HG03460 (cell line): ENCODE results near the gene TRIO.
"Not testable (repeated sequence)": the region's sequence is repeated elsewhere in the genome, so short reads cannot be mapped to it uniquely, and the experiment has no call there.

Source experiments
- ATAC-seq: cut with Tn5 transposase; IDR thresholded peaks from one replicate; pipeline ENCODE4 v1.9.1; 2021; ENCODE audit not compliant: unreplicated experiment

The TRIO gene

GRCh38 chr5:14522721-14523120 is 379.6 kb downstream of the TRIO start:
- ATAC-seq: no peak

DNA sequence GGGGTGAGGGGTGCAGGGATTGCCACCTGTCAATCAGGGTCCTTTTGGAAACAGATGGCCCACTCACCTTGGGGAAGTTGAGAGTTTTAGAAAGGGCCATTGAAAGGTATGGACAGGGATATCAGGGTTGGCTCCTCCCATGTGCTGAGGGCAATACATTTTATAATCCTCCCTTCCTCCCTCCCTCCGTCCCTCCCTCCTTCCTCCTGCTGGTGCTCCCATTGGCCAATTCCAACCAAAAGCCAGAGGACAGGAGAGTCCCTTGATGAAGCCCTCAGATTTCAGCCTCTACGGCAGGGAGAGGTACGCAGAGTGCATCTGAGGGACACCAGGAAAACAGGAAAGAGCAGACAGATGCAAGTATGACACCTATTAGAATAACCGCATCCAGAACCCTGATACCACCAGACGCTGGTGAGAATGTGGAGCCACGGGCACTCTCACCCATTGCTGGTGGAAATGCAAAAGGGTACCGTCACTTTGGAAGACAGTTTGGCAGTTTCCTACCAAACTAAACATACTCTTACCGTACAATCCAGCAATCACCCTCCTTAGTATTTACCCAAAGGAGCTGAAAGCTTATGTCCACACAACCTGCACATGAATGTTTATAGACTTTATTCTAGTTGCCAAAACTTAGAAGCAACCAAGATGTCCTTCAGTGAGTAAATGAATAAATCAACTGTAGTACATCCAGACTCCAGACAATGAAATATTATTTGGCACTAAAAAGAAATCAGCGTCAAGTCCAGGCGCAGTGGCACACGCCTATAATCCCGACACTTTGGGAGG is 380.3 kb downstream of the TRIO start:
- ATAC-seq: no peak

DNA sequence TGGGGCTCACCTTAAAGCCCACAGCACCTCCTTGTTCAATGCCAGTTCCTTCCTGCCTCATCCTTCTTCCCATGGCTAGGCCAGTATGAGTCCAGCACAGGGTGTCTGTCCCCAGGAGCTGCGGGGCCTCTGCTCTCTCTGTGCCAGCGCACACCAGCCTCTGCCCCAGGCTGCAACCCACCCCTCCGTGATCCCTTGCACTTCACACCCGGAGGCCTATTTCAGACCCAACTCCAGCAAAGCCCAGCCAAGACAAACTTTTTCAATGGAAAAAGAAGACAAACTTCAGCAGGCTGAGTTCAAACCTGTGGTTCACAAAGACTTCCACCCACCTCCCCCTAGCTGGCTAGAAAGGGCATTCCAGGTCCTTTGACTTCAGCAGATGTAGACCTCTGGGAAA is 382.3 kb downstream of the TRIO start:
- no peak for ATAC-seq

- ATAC-seq: no peak
Observed at GRCh38 chr5:14526493-14526892, 383.4 kb downstream of the TRIO start.

DNA sequence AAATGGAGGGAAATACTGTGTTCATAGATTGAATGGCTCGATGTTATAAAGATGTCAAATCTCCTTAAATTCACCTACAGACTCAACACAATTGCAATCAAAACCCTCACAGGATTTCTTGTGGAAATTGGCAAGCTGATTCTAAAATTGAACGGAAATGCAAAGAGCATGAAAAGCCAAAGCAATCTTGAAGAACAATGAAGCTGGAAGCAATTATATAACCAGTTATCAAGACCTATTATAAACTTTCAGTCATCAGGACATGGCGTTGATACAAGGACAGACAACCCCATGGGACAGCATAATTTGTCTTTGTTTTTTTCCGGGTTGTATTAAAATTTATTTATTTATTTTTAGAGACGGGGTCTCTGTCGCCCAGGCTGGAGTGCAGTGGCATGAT is 385.0 kb downstream of the TRIO start:
- ATAC-seq: no peak

GRCh38 chr5:14528926-14529325 is 385.8 kb downstream of the TRIO start:
- ATAC-seq: no peak

DNA sequence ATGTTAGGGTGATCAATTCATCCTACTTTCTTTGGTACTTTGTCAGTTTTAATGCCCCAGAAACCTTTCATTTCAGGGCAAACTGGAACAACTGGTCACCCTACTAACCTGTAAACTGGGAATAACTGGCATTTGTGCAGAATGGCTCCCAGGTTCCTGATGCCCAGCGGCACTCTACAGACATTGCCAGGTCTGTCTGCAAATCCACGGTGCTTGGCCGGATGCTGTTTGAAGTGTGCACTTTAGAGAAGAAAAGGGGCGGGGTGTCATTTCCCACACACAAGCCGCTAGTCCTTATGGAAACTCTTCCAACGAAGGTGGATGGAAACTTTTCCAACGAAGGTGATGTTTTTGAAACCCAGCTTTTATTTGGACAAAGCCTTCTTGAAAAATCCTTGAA is 388.5 kb downstream of the TRIO start:
- no peak for ATAC-seq

DNA sequence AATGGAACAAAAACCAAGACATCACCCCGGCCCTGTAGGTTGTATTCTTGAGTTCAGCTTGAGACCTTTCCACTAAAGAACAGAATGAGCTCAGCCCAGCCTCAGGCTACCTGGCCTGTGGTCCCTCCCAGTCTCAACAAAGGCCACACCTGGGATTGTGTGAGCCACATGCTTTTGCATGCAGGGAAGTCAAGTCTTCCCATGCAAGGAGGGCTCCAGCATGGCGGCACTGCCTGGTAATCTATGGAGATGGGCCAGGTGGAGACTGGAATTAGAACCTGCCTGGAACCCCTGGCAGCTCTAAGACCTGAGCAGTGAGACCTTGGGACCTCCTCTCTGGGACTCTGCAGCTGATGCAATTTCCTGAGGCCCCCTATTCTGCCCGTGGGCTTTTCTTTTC is 389.0 kb downstream of the TRIO start:
- no peak for ATAC-seq

- ATAC-seq: no peak
Observed at GRCh38 chr5:14534773-14535172, 391.6 kb downstream of the TRIO start.

DNA sequence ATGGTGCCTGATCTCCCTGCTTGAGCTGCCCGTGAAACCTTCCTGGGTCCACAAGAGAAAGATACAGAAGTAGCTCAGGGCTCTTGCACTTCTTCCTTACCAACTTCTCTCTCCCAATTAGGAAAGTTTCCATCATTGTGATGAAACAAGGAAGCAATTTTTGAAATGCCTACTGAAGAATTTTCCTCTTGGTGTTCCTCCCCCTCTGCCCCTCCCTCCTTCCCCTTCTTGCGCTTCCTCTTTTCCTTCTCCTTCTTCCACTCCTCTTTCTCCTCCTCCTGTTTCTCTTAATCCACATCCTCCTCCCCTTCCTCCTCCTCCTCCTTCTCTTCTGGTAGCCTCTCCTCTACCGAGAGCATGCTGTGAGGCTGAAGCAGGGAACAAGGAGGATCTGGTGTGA is 402.2 kb downstream of the TRIO start:
- ATAC-seq: no peak

- no peak for ATAC-seq
Observed at GRCh38 chr5:14545862-14546261, 402.7 kb downstream of the TRIO start.

DNA sequence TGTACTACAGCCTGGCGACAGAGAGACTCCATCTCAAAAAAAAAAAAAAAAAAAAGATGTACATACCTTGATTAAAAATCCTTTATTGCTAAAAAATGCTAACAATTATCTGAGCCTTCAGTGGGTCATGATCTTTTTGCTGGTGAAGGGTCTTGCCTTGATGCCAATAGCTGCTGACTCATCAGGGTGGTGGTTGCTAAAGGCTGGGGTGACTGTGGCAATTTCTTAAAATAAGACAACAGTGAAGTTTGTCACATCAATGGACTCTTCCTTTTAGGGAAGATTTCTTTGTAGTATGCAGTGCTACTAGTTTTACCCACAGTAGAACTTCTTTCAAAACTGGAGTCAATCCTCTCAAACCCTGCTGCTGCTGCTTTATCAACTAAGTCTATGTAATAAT is 404.5 kb downstream of the TRIO start:
- ATAC-seq: no peak

DNA sequence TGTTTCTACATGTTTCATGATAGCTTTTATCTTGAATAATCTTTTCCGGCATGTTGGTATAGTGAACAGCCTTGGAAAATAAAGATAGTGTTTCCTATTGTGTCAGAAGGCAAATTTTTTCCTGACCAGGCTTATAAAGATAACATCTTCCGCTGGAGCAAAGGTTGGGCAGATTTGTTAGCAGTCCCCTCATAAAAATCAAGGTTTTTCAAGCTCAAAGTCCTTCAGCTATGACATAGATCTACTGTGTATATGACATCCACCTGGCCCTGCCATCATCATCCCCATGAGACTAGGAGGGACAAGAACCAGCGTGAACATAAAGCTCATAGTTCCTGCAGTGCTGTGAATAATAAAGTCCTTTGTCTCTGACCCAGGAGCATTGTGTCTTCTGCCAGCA is 408.1 kb downstream of the TRIO start:
- ATAC-seq: no peak

DNA sequence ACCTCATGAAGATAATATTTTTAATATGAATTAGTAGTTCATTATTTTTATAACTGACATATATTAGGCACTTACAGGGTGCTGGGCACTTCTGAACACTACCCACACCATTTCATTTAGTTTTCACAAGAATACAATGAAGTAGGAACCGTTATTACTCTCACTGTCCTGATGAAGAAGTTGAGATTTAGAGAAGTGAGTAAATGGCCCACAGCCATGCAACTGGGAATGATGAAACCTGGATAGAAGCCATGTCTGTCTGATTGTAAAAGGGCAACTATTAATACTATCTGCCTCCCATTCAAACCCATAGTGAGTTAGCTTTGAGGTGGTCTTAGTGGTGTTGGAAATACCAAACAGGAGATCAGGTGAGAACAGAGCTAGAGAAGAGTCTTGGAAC is 408.9 kb downstream of the TRIO start:
- no peak for ATAC-seq

GRCh38 chr5:14554288-14554687 is 411.1 kb downstream of the TRIO start:
- not testable (repeated sequence) for ATAC-seq

GRCh38 chr5:14556015-14556414 is 412.9 kb downstream of the TRIO start:
- ATAC-seq: no peak

GRCh38 chr5:14557203-14557770 is 414.1 kb downstream of the TRIO start:
- no peak for ATAC-seq

DNA sequence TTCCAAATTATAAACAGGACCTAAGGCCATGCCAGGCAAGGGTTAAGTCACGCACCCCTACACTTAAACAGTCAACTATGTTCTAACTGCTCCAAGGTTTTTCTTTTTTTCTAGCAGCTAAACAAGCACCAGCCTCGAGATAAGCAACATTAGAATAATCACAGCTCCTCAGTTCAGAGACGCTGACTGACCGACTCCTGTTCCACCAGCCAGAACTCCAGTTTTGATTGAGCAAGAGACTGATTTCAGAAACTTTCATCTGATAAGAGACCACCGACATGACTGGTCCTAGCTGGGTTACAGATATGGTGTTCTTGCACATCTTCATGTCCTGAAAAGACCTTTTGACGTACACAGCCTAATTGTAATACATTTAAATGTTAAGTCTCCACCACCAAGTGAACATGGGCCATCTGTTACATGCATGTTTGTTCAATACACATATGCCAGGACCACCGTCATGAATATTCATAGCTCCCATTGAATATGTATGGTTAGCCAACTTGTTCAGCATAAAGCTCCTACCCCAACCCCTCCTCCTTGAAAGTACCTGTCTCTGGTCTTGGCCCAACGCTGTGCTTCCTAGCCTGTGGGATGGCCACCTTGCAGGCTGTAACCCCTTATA is 414.8 kb downstream of the TRIO start:
- no peak for ATAC-seq
